GM12878 (cell line): ENCODE data around the gene SMARCD1. TPM values are rescaled to one million over a fixed set of nuclear protein-coding genes. Genes with fewer than 3 reads are reported as not detected.

ENCODE experiments used
- CBX3 ChIP-seq: fragments of 200-600 bp; sonication (generic); IDR thresholded peaks from 2 replicates; pipeline ENCODE4 v1.6.1; 2016; ENCODE audit warnings: low read depth, borderline replicate concordance
- CBX5 ChIP-seq: sonication (generic); IDR thresholded peaks from 2 replicates; pipeline ENCODE4 v1.6.1; 2016; ENCODE audit warnings: low read depth, moderate library complexity, mild to moderate bottlenecking, inconsistent platforms
- CTCF ChIP-seq, 3 experiments: IDR thresholded peaks in 2 of 3; conservative IDR thresholded peaks in 1 of 3; 2 replicates each; pipeline ENCODE4 v1.5.1; 2011; ENCODE audit warnings: low read depth in 3 of 3, low read length in 3 of 3, mild to moderate bottlenecking in 3 of 3, control low read depth in 2 of 3, moderate library complexity in 2 of 3, inconsistent platforms in 1 of 3, mixed read lengths in 1 of 3; ENCODE audit not compliant: control insufficient read depth in 2 of 3, insufficient read depth in 1 of 3; ENCODE audit errors: extremely low read depth in 1 of 3
- CUX1 ChIP-seq: IDR thresholded peaks from 2 replicates; pipeline ENCODE4 v1.6.1; 2012; ENCODE audit warnings: improper control_type of control experiment, low read depth, low read length; ENCODE audit not compliant: insufficient replicate concordance
- FOS ChIP-seq: IDR thresholded peaks from 3 replicates; pipeline ENCODE4 v1.6.1; 2011; ENCODE audit warnings: borderline replicate concordance; ENCODE audit not compliant: insufficient read length; ENCODE audit errors: extremely low read depth
- FOXK2 ChIP-seq: fragments of 450-650 bp; IDR thresholded peaks from 2 replicates; pipeline ENCODE4 v1.6.1; 2017; ENCODE audit warnings: mild to moderate bottlenecking, moderate library complexity
- IKZF2 ChIP-seq, 2 experiments: fragments of 450-650 bp; IDR thresholded peaks; 2 replicates each; pipeline ENCODE4 v1.6.1; 2017; ENCODE audit warnings: mild to moderate bottlenecking in 2 of 2, moderate library complexity in 2 of 2
- JUND ChIP-seq: IDR thresholded peaks from 2 replicates; pipeline ENCODE4 v1.6.1; 2012; ENCODE audit warnings: low read depth, mild to moderate bottlenecking, low read length, improper control_type of control experiment, moderate library complexity
- MLLT1 ChIP-seq: fragments of 450-650 bp; IDR thresholded peaks from 2 replicates; pipeline ENCODE4 v1.6.1; 2016; ENCODE audit warnings: mild to moderate bottlenecking
- MTA2 ChIP-seq: fragments of 450-650 bp; IDR thresholded peaks from 2 replicates; pipeline ENCODE4 v1.6.1; 2016; ENCODE audit warnings: low read depth, mild to moderate bottlenecking, moderate library complexity
- NBN ChIP-seq: fragments of 450-650 bp; IDR thresholded peaks from 2 replicates; pipeline ENCODE4 v1.6.1; 2016
- NR2C1 ChIP-seq: fragments of 450-650 bp; IDR thresholded peaks from 2 replicates; pipeline ENCODE4 v1.6.1; 2017; ENCODE audit warnings: antibody characterized with exemption, mild to moderate bottlenecking, moderate library complexity
- NR2F1 ChIP-seq: fragments of 450-650 bp; conservative IDR thresholded peaks from 2 replicates; pipeline ENCODE4 v1.6.1; 2017; ENCODE audit warnings: mild to moderate bottlenecking
- RAD21 ChIP-seq: IDR thresholded peaks from 2 replicates; pipeline ENCODE4 v1.6.1; 2011; ENCODE audit warnings: mild to moderate bottlenecking, low read depth, low read length, moderate library complexity; ENCODE audit not compliant: insufficient read depth
- SIX5 ChIP-seq: IDR thresholded peaks from 2 replicates; pipeline ENCODE4 v1.6.1; 2011; ENCODE audit warnings: mild to moderate bottlenecking, low read depth, low read length, moderate library complexity; ENCODE audit not compliant: severe bottlenecking
- SMAD1 ChIP-seq: fragments of 450-650 bp; IDR thresholded peaks from 2 replicates; pipeline ENCODE4 v1.6.1; 2018; ENCODE audit warnings: mild to moderate bottlenecking, low read depth; ENCODE audit not compliant: partially characterized antibody
- SMAD5 ChIP-seq: IDR thresholded peaks from 2 replicates; pipeline ENCODE4 v1.6.1; 2016; ENCODE audit warnings: antibody characterized with exemption, low read depth
- SREBF1 ChIP-seq: IDR thresholded peaks from 2 replicates; pipeline ENCODE4 v1.6.1; 2012; ENCODE audit warnings: mild to moderate bottlenecking, low read length
- ZNF384 ChIP-seq: IDR thresholded peaks from 2 replicates; pipeline ENCODE4 v1.6.1; 2012; ENCODE audit warnings: low read depth, mild to moderate bottlenecking, low read length, improper control_type of control experiment, borderline replicate concordance
- polyA plus RNA-seq, 11 experiments: library from polyadenylated mRNA; depleted of rRNA in 4 of 11; unstranded in 6 of 11; stranded (reverse) in 5 of 11; fragments of >200 nt; fragmentation: Nextera tagmentation in 4 of 11; fragmentation: Illumina TruSeq in 1 of 11; extraction: Ambion mirVana in 4 of 11; extraction: Trizol in 1 of 11; gene quantifications; 1 replicate in 1 of 11; 2 replicates in 10 of 11; pipeline versions ENCODE4 v1.2.1 to v1.2.3, GENCODE V29; 2011 to 2016; ENCODE audit warnings: inconsistent platforms in 2 of 11, missing spikeins in 2 of 11, low read depth in 1 of 11
- total RNA-seq, 4 experiments: library from RNA; depleted of rRNA in 3 of 4; stranded (reverse); fragments of >200 nt in 3 of 4; fragmentation: Illumina TruSeq in 1 of 4; extraction: Trizol in 1 of 4; gene quantifications; 2 replicates each; pipeline versions ENCODE4 v1.2.1 to v1.2.3, GENCODE V29; 2013 to 2021
- TF ChIP-seq, protein P1 (sequence below): fragments of 450-650 bp; IDR thresholded peaks from 2 replicates; pipeline ENCODE4 v1.6.1; 2017; ENCODE audit warnings: low read depth, mild to moderate bottlenecking, moderate library complexity

SMARCD1 gene
- total and polyA plus RNA-seq, 10 of the 15 experiments (the other 5 are each of a cell fraction or from before 2014, with no cell fraction given): 1.4 to 92.4 (median 58.9) TPM

DNA sequence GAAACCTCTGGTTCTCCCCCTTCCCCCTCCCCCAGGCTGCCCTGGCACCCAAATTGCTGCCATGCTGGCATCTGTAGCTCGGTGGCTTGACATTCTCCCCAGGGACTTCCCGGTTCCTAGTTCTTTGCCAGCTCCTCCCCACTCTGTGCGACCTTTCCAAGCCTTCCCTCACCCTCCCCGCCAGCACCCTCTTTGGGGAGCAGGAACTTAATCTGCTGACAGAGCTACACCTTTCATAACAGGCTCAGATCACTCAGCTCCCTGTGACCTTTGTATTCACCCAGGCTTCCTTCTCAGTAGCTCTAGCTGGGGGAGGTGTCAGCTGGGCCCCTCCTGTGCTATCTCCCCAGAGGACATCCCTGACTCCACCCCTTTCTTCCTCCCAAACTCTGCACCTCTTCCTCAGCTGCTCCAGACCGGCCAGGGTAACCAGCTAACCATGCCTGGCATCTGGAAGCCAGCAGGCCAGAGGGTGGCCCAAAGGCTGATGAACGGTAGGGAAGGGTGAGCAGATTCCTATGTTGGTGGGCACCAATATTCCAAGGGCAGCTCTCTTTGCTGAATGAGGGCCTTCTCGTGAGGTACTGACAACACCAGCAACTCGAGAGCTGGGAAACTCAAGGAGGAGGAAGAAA lies 25.1 kb downstream of the SMARCD1 start (continued):
- TF ChIP-seq SMAD1 (peak; percentile 47), CBX5 (no peak), RAD21 (no peak), NR2F1 (peak; percentile 88), SREBF1 (no peak), CTCF (IDR thresholded peaks at IDR 0.05 in 2 of 3, conservative IDR thresholded peaks at IDR 0.05 in 1 of 3; ENCODE audit: control insufficient read depth in 2 of 3, extremely low read depth in 1 of 3, insufficient read depth in 1 of 3, low read depth in 3 of 3, low read length in 3 of 3) (no peak), NR2C1 (peak; percentile 55), FOS (no peak), JUND (no peak), MTA2 (peak; percentile 31; the same call in 1 of the 2 replicates), SMAD5 (no peak), IKZF2 (IDR thresholded peaks at IDR 0.05) (peak; percentile 15 to 47; a peak in 2 of 4 replicates), CUX1 (no peak), NBN (0 out of 2 replicates have a peak, but pooled peaks have one; percentile 30), ZNF384 (no peak), FOXK2 (no peak), MLLT1 (no peak), CBX3 (no peak), SIX5 (no peak)
- TF ChIP-seq, protein P1, sequence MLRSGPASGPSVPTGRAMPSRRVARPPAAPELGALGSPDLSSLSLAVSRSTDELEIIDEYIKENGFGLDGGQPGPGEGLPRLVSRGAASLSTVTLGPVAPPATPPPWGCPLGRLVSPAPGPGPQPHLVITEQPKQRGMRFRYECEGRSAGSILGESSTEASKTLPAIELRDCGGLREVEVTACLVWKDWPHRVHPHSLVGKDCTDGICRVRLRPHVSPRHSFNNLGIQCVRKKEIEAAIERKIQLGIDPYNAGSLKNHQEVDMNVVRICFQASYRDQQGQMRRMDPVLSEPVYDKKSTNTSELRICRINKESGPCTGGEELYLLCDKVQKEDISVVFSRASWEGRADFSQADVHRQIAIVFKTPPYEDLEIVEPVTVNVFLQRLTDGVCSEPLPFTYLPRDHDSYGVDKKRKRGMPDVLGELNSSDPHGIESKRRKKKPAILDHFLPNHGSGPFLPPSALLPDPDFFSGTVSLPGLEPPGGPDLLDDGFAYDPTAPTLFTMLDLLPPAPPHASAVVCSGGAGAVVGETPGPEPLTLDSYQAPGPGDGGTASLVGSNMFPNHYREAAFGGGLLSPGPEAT: 0 out of 2 replicates have a peak, but pooled peaks have one; percentile 39
